ENCODE data around the gene GSG1L.

The GSG1L gene

GRCh38 chr16:28057949-28058348, 5.6 kb downstream of the GSG1L start:
- Histone ChIP-seq H3K27ac (ENCODE audit: low read depth, low read length) (no peak overlapping the region), H4K20me1 (ENCODE audit: low read depth, low read length) (no peaks in the 10 kb centered on the region), H3K79me2 (ENCODE audit: insufficient read depth, low read length) (no peaks in the 10 kb centered on the region), H3K27me3 (ENCODE audit: low read length) (no peaks in the 10 kb centered on the region), H3K9me2 (replicated peaks; ENCODE audit: insufficient read depth, low read length) (no peaks in the 10 kb centered on the region), H3K9me3 (ENCODE audit: insufficient read depth, low read length) (no peaks in the 10 kb centered on the region), H3K4me3 (ENCODE audit: insufficient read depth, low read length, poor library complexity, severe bottlenecking) (no peak overlapping the region), H3K9ac (ENCODE audit: low read length) (no peak overlapping the region), H3K4me2 (ENCODE audit: low read depth, low read length, poor library complexity, severe bottlenecking) (no peak overlapping the region), H3F3A (ENCODE audit: insufficient read depth) (no peaks in the 10 kb centered on the region), H2AFZ (ENCODE audit: low read depth, low read length, severe bottlenecking) (no peak overlapping the region), H3K36me3 (ENCODE audit: low read length) (no peaks in the 10 kb centered on the region)
- TF ChIP-seq EZH2phosphoT487 (conservative IDR thresholded peaks at IDR 0.05; ENCODE audit: low read length) (no peak), CTCF (IDR thresholded peaks at IDR 0.05; ENCODE audit: insufficient read depth, low read length, poor library complexity, severe bottlenecking) (no peak)

DNA sequence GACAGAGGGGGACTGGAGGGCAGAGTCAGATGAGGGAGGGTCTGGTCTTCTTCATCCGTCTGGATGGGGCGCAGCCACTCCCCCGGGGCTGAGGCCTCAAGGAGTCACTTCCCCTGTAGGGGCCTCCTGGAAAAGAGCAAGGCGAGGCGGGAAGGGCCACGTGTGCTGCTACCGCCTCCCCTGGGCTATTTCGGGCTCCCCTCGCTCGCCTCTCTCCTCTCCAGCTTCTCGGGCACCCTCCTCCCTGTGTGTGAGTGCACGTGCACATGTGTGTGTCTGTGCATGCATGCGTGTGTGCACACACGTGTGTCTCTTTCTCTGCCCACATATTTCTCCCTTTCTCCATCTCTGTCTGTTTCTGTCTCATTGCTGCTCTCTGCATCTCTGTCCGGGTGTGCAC, 10.1 kb downstream of the GSG1L start:
- H3K9me2 ChIP-seq (replicated peaks; ENCODE audit: insufficient read depth, low read length), result no peaks in the 10 kb centered on the region
- H3K9ac ChIP-seq (ENCODE audit: low read length), result no peak overlapping the region
- H2AFZ ChIP-seq (ENCODE audit: low read depth, low read length, severe bottlenecking), result no peak overlapping the region
- no peaks in the 10 kb centered on the region for H3K9me3 ChIP-seq (ENCODE audit: insufficient read depth, low read length)
- H3F3A ChIP-seq (ENCODE audit: insufficient read depth), result no peaks in the 10 kb centered on the region
- TF ChIP-seq EZH2phosphoT487 (conservative IDR thresholded peaks at IDR 0.05; ENCODE audit: low read length), result no peak
- no peak for TF ChIP-seq CTCF (IDR thresholded peaks at IDR 0.05; ENCODE audit: insufficient read depth, low read length, poor library complexity, severe bottlenecking)
- H4K20me1 ChIP-seq (ENCODE audit: low read depth, low read length), result no peaks in the 10 kb centered on the region
- H3K27ac ChIP-seq (ENCODE audit: low read depth, low read length), result no peak overlapping the region
- H3K27me3 ChIP-seq (ENCODE audit: low read length), result no peaks in the 10 kb centered on the region
- no peak overlapping the region for H3K4me2 ChIP-seq (ENCODE audit: low read depth, low read length, poor library complexity, severe bottlenecking)
- no peak overlapping the region for H3K4me3 ChIP-seq (ENCODE audit: insufficient read depth, low read length, poor library complexity, severe bottlenecking)
- no peaks in the 10 kb centered on the region for H3K36me3 ChIP-seq (ENCODE audit: low read length)
- H3K79me2 ChIP-seq (ENCODE audit: insufficient read depth, low read length), result no peaks in the 10 kb centered on the region

DNA sequence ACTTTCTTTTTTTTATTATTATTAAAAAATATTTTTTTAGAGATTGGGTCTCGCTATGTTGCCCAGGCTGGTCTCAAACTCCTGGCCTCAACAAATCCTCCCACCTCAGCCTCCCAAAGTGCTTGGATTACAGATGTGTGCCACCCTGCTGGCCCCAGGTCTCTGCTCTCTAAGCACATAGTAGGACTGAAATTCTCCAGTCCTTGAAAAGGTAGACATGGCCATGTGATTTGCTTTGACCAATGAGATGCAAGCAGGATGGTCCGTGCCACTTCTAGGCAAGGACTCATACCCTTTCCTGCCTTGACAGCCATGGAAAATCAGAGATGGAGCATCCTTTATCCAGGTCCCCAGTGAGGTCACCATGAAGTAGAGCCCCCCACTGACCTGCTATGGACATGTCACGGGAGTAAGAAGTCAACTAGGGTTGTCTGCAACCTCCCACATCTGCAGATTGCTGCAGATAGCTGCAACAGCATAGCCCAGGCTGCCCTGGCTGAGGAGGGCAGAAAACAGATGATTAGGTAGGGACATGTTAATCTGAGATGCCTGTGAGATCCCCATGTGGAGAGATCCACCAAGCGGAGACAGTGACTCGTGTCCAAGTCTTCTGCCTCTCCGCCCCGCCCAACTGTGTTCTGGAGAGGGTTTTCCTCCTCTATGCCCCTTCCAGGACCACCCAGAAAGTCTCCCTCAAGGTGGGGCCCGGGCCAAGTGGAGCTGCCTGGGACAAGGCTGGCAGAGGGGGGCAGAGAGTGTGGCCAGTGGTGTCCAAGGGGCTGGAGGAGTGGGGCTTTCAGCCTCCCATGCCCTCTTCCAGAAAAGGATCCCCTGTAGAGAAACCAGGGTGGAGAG, 11.0 kb downstream of the GSG1L start:
- Histone ChIP-seq H3K9me2 (replicated peaks; ENCODE audit: insufficient read depth, low read length) (no peaks in the 10 kb centered on the region), H3F3A (ENCODE audit: insufficient read depth) (no peaks in the 10 kb centered on the region), H3K27ac (ENCODE audit: low read depth, low read length) (no peak overlapping the region), H3K79me2 (ENCODE audit: insufficient read depth, low read length) (no peaks in the 10 kb centered on the region), H2AFZ (ENCODE audit: low read depth, low read length, severe bottlenecking) (no peak overlapping the region), H3K36me3 (ENCODE audit: low read length) (no peaks in the 10 kb centered on the region), H3K9me3 (ENCODE audit: insufficient read depth, low read length) (no peaks in the 10 kb centered on the region), H3K4me3 (ENCODE audit: insufficient read depth, low read length, poor library complexity, severe bottlenecking) (no peak overlapping the region), H3K4me2 (ENCODE audit: low read depth, low read length, poor library complexity, severe bottlenecking) (no peak overlapping the region), H4K20me1 (ENCODE audit: low read depth, low read length) (no peaks in the 10 kb centered on the region), H3K27me3 (ENCODE audit: low read length) (no peaks in the 10 kb centered on the region), H3K9ac (ENCODE audit: low read length) (no peak overlapping the region)
- TF ChIP-seq CTCF (IDR thresholded peaks at IDR 0.05; ENCODE audit: insufficient read depth, low read length, poor library complexity, severe bottlenecking) (no peak), EZH2phosphoT487 (conservative IDR thresholded peaks at IDR 0.05; ENCODE audit: low read length) (no peak)
